Measurements from ENCODE around the gene WDR18.
"Not testable (repeated sequence)": the region's sequence is repeated elsewhere in the genome, so short reads cannot be mapped to it uniquely, and the experiment has no call there.

Gene WDR18

DNA sequence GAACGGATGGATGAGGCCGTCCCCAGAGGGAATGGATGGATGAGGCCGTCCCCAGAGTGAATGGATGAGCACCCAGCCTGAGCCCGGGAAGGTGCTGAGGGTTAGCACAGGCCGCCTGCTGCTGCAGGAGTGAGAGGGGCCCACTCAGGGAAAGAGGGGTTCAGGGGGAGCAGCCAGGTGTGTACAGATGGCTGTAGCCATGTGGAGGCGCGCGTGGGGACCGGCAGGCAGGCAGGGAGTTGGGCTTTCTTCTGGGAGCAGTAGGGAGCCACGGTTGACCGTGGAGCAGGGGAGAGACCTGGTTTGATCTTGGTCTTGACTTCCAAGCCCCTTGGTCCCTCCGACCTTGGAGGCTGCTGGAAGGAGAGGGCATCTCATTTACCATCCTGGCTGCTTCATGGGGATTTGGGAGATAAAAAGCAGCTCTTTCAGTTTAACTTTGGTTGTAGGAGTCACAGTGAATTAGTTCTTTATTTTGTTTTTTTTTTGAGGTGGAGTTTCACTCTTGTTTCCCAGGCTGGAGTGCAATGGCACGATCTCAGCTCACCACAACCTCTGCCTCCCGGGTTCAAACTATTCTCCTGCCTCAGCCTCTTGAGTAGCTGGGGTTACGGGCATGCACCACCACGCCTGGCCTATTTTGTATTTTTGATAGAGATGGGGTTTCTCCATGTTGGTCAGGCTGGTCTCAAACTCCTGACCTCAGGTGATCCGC is 33.6 kb upstream of the WDR18 start:
- no peak for FAIRE-seq

DNA sequence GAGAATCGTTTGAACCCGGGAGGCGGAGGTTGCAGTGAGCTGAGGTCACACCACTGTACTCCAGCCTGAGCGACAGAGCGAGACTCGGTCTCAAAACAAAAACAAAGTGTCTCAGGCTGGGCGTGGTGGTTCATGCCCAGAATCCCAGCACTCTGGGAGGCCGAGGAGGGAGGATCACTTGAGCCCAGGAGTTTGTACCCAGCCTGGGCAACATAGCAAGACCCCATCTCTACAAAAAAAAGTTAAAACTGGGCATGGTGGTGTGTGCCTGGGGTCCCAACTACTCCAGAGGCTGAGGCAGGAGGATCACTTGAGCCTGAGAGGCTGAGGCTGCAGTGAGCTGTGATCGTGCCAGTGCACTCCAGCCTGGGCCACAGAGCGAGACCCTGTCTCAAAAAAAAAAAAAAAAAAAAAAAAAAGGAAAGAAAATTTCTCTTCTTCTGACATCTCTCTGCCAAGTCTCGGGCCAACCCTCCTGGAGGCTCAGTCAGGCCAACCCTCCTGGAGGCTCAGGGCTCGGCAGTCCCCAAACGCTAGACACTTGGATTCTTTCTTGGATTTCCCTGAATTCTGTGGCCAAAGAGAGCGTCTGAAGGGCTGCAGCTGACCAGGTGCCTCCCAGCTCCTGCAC is 32.0 kb upstream of the WDR18 start:
- no peak for FAIRE-seq

DNA sequence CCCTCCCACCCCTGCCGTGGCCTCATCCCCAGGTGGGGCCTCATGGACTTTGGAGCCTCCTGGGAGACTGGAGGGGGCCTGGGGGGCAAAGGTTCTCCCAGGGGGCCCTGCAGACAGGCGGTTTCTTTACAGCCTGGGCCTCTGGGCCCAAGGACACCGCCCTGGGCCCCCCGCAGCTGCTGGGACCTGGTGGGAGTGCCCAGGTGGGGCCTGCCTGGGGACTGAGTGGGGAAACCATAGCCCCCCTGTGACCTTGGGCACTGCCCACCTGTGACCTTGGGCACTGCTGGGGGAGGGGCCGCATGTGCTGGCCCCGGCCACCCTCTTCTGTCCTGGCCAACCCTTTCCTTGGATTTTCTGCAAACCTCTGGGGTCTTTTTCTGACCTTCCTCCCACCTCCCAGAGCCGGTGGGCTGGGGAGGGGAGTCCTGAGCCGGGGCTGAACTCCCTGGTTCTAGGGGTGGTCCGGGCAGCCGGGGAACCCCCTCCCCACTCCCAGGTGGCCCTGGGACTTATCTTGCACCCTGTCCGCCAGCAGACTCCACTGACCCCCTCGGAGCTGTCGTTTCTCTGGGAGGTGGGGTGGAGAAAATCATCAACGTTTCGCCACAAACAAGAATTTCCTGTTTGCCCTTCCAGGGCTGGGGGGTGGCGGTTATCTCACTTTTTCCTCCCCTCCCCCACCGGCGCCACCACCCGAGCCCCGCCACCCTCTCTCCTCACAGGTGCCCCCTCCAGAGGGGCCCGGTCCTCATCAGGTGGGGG is 31.3 kb upstream of the WDR18 start:
- no peak for FAIRE-seq

DNA sequence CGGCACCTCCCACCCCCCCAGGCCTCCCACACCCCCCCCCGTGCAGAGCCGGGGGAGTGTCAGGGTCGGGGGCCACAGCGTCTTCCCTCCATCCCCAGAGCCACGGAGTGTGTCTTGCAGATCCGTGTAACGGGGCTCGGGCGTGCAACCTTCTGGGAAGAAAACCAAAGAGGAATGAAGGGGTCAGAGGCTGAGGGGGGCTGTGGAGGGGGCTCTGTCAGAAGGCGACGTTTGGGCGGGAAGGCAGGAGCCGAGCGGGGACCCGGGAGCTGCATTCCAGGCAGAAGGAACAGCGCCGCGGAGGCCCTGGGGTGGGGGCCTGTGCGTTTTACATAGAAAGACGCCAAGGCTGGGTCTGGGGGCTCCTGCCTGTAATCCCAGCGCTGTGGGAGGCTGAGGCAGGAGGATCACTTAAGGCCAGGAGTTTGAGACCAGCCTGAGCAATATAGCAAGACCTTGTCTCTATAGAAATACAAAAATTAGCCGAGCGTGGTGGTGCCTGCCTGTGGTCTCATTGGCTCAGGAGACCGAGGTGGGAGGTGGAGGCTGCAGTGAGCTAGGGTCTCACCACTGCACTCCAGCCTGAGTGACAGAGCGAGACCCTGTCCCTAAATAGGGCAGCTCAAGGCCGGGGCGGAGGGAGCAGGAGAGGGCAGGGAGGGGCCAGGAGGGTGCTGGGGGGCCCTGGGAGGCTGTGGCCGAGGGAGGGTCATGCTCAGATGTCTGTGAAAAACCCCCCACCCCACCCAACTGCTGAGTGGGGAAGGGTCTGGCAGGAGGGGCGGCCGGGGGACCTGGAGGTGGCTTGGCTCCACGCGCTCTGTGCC is 30.5 kb upstream of the WDR18 start:
- FAIRE-seq: no peak

DNA sequence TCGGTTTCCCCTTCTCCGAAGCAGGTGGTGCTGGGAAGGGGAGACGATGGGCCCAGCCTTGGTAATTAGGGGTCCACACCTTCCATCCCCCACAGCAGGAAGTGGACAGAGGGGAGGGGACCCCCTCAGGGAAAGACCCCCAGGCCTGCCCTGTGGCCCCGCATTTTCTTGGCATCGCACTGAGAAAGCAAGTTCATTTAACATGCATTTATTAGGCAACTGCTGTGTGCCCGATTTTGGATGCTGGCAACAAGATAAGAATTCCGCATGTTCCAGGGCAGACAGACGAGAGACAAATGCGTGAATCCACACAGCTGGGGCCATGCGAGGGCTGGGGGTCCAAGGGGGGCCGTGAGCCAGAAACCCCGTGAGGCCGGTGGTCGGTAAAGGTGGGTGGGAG is 29.9 kb upstream of the WDR18 start:
- FAIRE-seq: no peak

DNA sequence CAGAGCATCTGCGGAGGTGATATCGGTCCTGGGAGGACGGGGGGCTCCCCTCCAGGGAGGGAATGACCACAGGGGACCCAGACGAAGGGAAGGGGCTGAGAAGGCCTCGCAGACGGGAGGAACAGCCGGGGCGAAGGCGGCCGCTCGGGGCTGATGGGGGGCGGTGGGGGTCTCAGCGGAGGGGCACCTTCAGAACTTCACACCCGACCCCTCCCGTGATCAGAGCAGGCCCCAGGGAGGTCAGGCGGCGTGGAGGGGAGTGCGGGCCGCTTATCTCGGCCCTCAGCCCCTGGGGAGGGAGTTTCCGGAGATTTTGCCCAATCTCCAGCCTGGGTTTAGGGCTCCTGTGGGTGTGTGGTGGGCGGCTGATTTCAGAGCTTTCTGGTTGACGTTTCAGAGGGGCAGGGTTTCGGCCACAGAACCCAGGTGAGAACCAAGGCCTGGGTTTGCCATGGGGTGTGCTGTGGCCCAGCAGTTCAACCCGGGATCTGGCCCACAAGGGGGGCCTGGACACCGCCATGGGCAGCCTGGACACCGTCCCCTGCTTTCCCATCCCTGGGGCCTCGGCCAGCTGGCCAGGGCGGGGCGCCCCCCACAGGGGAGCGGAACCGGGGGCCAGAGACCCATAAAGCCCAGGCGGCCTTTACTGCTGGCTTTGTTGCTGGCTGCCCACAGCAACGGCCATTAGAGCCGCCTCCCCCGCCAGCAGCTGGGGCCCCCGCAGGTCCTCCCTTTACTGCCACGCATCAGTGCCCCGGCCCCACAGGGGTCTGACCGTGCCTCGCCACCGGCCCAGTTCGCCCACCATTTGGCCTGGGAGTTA is 29.3 kb upstream of the WDR18 start:
- FAIRE-seq: no peak

DNA sequence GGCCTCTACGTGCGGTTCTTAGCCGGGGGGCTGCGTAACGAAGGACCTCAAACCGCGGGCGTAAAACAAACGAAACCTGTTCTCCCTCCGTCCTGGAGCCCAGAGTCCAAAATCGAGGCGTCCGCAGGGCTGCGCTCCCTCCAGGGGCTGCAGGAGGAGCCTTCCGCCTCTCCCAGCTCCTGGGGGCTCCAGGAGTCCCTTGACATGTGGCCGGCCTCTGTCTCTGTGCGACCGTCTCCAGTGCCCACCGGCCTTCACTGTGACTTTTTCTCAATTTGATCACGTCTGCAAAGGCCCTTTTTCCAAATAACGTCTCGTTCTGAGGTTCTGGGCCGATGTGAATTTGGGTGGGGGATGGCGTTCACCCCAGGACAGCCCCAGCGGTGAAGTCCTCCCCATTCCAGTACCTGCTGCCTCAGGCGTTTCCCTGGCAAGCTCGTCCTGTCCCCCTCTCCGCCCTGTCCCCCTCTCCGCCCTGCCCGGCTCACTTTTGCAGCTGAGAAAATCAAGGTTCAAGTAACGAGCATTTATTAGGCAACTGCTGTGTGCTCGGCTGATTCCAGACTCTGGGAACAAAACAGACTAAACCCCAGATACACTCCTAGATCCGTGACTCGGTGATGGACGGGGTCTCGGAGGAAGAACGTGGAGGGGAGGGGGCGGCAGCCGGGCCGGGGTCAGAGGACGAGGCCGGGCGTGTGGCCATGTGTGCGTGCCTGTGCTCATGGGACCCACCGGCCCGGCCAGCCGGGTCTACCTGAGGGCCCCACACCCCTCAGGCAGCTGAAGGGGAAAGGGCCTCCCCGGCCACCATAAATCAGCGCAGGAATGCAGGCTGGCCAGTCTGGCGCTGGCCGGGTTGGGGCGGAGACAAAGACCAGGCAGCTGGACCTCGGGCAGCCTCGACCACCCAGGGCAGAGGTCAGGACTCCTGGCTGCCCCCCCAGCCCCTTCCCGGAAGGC is 28.1 kb upstream of the WDR18 start:
- no peak for FAIRE-seq

DNA sequence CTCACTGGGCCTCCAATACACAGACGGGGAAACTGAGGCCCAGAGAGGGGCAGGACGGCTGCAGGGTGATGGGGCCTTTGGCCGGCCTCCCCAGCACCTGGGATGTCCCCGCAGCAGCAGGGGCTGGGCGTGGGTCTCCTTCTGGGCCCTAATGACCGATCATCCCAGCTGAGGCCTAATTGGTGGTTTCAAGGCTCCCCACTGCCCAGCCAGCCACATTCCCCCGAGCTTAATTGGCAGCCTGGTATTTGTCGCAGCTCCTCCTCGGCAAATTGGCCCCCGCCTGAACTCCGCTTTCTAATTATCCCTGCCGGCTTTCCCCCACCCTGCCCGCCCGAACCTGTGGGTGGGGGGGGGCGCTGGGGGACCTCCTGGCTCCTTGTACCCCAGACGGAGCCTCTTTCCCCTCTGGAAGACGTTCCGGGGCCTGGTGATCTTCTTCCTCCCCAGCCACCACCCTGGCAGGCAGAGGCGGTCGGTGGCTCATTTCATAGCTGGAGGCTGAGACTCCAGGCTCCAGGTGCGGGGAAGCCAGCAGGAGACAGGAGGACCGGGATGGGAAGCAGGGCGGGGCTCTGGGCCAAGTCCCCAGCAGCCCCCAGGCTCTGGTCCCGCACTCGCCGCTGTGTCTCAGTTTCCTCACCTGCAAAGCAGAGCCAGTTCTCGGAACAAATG is 27.2 kb upstream of the WDR18 start:
- no peak for FAIRE-seq

DNA sequence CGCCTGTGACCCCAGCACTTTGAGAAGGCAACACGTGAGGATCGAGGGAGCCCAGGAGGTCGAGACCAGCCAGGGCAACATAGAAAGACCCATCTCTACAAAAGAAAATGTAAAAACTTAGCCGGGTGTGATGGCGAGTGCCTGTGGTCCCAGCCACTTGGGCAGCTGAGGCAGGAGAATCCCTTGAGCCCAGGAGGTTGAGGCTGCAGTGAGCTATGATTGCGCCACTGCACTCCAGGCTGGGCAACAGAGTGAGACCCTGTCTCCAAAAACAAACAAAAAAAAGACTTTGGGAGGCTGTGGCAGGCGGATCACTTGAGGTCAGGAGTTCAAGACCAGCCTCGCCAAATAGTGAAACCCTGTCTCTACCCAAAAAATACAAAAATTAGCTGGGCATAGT is 26.6 kb upstream of the WDR18 start:
- not testable (repeated sequence) for FAIRE-seq

DNA sequence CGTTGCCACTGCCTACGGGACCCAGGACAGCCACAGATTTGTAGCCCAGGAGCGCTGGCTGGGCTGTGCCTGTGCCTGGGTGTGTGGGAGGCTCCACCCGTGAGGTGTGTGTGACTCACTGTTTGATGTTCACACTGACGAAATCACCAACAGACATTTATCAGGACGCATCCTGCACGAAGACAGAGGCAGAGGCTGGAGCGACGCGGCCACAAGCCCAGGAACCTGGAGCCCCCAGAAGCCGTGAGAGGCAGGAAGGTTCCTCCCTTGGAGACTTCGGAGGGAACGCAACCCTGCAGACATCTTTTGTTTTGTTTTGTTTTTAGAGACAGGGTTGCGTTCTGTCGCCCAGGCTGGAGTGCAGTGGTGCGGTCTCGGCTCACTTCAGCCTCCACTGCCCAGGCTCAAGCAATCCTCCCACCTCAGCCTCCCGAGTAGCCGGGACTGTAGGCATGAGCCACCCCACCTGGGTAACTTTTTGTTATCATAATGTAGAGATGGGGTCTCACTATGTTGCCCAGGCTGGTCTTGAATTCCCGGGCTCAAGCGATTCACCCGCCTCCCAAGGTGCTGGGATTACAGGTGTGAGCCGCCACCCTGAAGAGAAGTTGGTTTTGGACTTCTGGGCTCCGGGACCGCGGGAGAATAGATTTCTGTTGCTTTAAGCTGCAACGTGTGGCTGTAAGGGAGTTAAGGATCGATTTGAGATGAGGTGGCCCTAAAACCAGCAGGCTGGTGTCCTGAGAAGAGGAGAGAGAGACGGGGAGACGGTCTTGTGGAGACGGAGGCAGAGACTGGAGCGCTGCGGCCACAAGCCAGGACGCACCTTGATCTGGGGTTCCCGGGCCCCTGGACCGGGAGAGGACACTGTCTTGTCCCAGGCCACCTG is 24.9 kb upstream of the WDR18 start:
- no peak for FAIRE-seq

DNA sequence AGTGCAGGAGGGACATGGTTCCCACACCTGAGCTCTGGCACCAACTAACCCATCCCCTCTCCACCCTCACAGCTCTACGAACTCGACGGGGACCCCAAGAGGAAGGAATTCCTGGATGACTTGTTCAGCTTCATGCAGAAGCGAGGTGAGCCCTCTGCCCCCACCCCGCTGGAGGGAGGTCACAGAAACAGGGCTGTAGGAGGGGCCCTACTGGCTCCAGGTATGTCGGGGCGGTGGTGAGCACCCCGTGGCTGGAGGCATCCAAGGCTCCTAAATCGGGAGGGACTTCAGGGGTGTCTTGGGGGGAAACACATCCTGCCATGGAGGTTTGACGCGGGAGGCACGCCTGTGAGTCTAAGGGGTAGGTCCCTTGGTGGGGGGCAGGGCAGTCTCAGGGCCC is 24.1 kb upstream of the WDR18 start:
- FAIRE-seq: no peak

DNA sequence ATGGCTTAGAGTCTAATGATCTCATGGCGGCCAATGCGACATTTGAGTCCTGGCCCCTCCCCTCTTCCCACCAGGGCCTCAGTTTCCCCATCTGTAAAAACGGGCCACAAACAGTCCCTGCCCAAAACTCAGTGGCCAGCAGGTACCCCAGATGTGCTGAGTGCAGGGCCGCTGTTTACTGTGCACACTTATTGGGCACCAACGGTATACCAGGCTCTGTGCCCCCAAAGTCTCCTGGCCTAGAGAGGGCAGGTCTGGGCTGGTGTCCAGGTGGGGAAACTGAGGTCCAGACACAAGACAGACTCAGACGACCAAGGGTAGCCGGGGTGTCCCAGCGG is 23.6 kb upstream of the WDR18 start:
- no peak for FAIRE-seq

DNA sequence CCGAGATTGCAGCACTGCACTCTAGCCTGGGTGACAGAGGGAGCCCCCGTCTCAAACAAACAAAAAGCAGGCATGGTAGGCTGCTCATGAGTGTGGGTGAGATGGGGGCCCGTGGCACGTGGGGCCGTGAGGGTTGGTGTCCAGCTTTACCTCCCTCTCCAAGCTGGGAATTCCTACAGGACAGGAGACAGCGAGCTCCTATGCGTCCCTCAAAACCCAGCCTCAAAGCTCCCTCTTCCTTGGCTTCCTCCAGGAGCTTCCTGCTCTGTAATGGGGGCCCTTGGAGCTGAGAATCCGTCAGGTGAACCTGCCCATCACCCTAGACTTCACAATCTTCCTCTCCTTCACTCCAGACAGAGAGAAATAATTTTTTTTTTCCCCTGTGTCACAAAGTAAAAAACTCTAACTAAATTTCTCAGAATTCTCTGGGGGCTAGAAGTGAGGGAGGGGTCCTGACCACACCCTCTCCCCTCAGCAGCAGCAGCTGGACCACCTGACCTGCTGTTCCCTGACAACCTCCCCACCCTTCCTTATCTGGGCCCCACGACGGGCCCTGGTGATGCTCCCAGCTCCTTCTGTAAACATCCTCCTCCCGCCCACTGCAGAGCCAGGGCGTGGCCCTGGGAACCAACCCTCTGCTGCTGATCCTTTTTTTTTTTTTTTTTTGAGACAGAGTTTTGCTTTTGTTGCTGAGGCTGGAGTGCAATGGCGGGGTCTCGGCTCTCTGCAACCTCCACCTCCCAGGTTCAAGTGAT is 22.1 kb upstream of the WDR18 start:
- FAIRE-seq: no peak

DNA sequence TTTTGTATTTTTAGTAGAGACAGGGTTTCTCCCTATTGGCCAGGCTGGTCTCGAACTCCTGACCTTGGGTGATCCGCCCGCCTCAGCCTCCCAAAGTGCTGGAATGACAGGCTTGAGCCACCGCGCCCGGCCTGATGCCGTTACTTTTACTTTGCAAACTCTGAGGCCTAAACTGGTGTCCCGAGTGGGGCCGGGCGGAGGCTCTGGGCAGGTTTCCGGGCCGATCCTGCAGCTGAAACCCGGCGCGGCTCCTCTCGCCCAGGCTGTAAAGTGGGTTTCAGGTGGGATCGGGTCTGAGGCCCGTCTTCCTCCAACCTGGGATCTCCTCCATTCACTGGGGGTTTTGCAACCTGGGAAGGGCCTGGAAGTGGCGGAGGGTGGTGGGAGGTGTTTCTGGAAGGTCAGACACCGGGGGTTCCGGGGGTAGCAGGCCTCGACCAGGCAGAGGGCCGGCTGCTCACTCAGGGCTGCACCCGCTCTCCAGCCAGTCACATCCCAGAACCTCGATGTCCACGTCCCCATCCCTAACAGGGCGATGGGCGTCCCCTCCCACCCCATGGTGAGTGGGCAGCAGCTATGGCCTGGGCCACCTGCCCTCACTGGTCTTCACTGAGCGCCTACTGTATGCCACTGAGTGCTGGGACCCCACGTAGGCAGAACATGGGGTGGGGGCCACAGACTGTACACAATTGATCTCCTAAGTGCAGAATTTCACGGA is 21.3 kb upstream of the WDR18 start:
- FAIRE-seq: no peak

DNA sequence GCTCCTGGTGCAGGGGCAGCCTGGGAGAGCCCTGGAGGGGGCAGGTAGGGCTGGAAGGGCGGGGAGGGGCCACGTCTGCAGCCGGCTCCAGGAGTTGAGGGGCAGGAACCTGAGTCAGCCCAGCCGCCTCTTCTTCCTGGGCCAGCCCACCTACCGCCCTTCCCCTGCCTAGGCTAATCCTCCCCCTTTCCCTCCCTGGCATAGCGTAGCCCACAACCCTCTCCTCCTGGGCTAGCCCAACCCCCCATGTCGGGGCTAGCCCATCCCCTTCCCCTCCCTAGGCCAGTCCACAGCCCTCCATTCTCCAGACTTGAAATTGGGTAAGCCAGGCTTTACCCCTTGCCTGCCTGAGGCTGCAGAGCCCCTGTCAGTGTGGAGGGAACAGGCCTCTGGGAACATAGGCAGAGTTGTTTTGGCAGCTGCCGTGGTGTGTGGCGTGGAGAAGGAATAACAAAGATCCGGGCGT is 20.6 kb upstream of the WDR18 start:
- no peak for FAIRE-seq

DNA sequence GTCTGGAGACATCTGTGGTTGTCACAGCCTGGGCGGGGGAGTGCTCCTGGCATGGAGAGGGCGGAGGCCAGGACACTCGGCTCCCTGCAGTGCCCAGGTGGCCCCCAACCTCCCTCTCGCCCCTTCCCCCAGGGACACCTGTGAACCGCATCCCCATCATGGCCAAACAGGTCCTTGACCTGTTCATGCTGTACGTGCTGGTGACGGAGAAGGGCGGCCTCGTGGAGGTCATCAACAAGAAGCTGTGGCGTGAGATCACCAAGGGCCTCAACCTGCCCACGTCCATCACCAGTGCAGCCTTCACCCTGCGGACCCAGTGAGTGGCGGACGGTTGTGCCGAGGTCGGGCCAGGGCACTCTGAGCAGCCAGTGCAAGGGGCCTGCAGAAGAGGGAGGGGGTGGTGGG is 20.0 kb upstream of the WDR18 start:
- no peak for FAIRE-seq

DNA sequence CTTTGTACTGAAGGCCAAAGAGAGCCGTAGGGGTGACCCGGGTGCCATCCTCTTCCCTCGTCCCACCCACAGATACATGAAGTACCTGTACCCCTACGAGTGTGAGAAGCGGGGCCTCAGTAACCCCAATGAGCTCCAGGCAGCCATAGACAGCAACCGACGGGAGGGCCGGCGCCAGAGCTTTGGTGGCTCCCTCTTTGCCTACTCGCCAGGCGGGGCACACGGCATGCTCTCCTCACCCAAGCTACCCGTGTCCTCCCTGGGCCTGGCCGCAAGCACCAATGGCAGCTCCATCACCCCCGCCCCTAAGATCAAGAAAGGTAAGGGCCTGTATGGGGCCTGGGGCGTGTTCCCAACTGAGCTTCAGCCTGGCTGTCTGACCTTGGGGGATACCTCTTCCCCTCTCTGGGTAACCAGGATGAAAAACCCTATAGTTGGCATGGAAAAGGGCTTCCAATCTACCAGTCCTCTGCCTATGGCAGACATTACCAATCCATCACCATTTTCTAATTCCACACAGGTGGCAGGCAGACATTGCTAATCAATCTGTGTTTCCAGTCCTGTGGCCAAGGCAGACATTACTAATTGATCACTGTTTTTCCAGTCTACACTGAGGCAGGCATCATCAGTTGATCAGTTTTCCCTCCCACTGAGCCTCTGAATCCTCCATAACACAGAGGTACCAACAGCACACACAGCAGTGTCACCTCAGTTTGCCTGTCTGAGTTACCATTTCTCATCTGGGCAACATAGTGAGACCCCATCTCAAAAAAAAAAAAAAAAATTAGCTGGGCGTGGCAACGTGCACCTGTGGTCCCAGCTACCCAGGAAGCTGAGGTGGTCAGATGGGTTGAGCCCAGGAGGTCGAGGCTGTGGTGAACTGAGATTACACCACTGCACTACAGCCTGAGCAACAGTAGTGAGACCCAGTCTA is 19.1 kb upstream of the WDR18 start:
- no peak for FAIRE-seq

All from endometrium (tissue), 2 donors.